GM18870 (cell line): Measurements from ENCODE around the gene PEDS1.
"Not testable (repeated sequence)": the region's sequence is repeated elsewhere in the genome, so short reads cannot be mapped to it uniquely, and the experiment has no call there.

Source experiments
- ATAC-seq: cut with Tn5 transposase; IDR thresholded peaks from one replicate; pipeline ENCODE4 v1.9.1; 2021; ENCODE audit warnings: moderate library complexity; ENCODE audit not compliant: unreplicated experiment

The PEDS1 gene

GRCh38 chr20:50190251-50191064, 36.9 kb upstream of the PEDS1 start, which contains the start of gene CEBPB:
TSS of gene CEBPB (plus strand) at chr20:50190830. CDS start at chr20:50191034, 204 bp downstream.
- no peak for ATAC-seq

- ATAC-seq: no peak
These were observed 36.2 kb upstream of the PEDS1 start for GRCh38 chr20:50189681-50190250.

- ATAC-seq: no peak
These were observed 35.6 kb upstream of the PEDS1 start for GRCh38 chr20:50188879-50189680.

GRCh38 chr20:50188287-50188688, 34.8 kb upstream of the PEDS1 start:
- ATAC-seq: no peak

GRCh38 chr20:50187403-50188051, 34.0 kb upstream of the PEDS1 start:
- ATAC-seq: no peak

GRCh38 chr20:50186987-50187402, 33.5 kb upstream of the PEDS1 start:
- no peak for ATAC-seq

- ATAC-seq: no peak
These were observed 32.8 kb upstream of the PEDS1 start for GRCh38 chr20:50186151-50186885.

- ATAC-seq: no peak
These were observed 31.9 kb upstream of the PEDS1 start for GRCh38 chr20:50185426-50185825.

- no peak for ATAC-seq
These were observed 28.8 kb upstream of the PEDS1 start for GRCh38 chr20:50182346-50182745.

GRCh38 chr20:50181344-50181743, 27.8 kb upstream of the PEDS1 start:
- no peak for ATAC-seq

- not testable (repeated sequence) for ATAC-seq
These were observed 25.1 kb upstream of the PEDS1 start for GRCh38 chr20:50178672-50179071.

- no peak for ATAC-seq
These were observed 22.7 kb upstream of the PEDS1 start for GRCh38 chr20:50175938-50176933.

- no peak for ATAC-seq
These were observed 20.9 kb upstream of the PEDS1 start for GRCh38 chr20:50174456-50174855.

GRCh38 chr20:50172347-50173013, 19.0 kb upstream of the PEDS1 start:
- ATAC-seq: no peak

GRCh38 chr20:50170549-50171220, 17.2 kb upstream of the PEDS1 start:
- no peak for ATAC-seq

GRCh38 chr20:50169329-50169823, 15.9 kb upstream of the PEDS1 start:
- ATAC-seq: no peak

GRCh38 chr20:50165684-50166554, 12.4 kb upstream of the PEDS1 start:
- peak; percentile 90 for ATAC-seq
